ENCODE results near the gene DUOXA2. TPM values are rescaled to one million over a fixed set of nuclear protein-coding genes. Genes with fewer than 3 reads are reported as not detected.
"Not testable (repeated sequence)": the region's sequence is repeated elsewhere in the genome, so short reads cannot be mapped to it uniquely, and the experiment has no call there.

DUOXA2 gene
- total RNA-seq, 1 donor from 2014 or later: not detected

DNA sequence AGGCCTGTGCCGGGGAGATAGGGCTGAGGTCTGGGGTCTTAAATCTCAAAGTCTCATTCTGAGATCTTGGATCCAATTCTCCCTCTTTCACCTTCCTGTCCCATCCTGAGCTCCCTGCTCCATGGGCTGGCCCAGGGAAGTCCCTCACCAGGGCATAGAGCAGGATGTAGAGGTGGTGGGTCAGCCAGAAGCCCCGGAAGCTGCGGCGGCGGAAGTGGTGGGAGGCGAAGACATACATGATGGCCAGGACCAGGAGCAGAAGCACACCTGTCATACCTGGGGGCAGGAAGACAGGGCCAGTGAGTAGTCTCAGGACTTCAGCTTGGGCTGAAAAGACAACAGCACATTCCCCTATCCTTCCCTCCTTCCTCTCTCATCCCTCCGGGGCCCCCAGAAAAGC lies 16.7 kb upstream of the DUOXA2 start:
- DNase-seq (ENCODE audit: low read depth): no peak
- no peaks in the 10 kb centered on the region for H3K36me3 ChIP-seq (ENCODE audit: control insufficient read depth, insufficient read depth, low read length)
- H3K27me3 ChIP-seq (ENCODE audit: control insufficient read depth, insufficient read depth, low read length): no peaks in the 10 kb centered on the region
- H3K4me3 ChIP-seq (ENCODE audit: low read depth, low read length): no peak overlapping the region
- TF ChIP-seq, protein P1, sequence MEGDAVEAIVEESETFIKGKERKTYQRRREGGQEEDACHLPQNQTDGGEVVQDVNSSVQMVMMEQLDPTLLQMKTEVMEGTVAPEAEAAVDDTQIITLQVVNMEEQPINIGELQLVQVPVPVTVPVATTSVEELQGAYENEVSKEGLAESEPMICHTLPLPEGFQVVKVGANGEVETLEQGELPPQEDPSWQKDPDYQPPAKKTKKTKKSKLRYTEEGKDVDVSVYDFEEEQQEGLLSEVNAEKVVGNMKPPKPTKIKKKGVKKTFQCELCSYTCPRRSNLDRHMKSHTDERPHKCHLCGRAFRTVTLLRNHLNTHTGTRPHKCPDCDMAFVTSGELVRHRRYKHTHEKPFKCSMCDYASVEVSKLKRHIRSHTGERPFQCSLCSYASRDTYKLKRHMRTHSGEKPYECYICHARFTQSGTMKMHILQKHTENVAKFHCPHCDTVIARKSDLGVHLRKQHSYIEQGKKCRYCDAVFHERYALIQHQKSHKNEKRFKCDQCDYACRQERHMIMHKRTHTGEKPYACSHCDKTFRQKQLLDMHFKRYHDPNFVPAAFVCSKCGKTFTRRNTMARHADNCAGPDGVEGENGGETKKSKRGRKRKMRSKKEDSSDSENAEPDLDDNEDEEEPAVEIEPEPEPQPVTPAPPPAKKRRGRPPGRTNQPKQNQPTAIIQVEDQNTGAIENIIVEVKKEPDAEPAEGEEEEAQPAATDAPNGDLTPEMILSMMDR (IDR thresholded peaks at IDR 0.05; ENCODE audit: insufficient read depth, low read length, severe bottlenecking): no peak
- FAIRE-seq: no peak

DNA sequence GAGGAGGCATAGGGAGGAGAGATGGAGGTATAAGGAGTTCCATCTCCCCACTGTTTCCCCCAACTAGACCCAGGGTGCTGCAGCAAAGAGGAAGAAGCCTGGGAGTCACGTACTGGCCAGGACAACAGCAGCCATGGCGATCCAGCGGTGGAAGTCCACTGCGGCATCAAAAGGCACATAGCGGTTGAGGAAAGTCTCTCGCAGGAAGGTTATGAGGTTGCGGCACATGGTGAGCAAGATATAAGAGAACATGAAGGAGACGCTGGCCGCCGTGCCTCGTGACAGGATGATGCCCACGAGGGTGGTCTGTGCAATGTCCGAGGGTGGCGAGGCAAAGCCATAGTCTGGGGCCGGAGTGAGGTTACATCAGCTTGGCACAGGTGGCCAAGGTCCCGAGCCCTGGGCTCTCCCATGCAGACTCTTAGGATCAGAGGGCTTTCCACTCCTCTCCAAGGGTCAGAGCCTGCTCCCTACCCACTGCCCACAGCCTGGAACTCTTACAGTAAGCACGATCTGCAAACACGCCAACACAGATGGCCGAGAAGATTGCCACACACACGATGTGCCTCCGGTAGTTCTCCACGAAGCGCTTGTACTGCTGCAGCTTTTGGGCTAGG lies 14.5 kb upstream of the DUOXA2 start:
- Histone ChIP-seq H3K4me3 (ENCODE audit: low read depth, low read length) (no peak overlapping the region), H3K27me3 (ENCODE audit: control insufficient read depth, insufficient read depth, low read length) (no peaks in the 10 kb centered on the region), H3K36me3 (ENCODE audit: control insufficient read depth, insufficient read depth, low read length) (no peaks in the 10 kb centered on the region)
- FAIRE-seq (no peak), DNase-seq (ENCODE audit: low read depth) (no peak)
- TF ChIP-seq, protein P1 (IDR thresholded peaks at IDR 0.05; ENCODE audit: insufficient read depth, low read length, severe bottlenecking): no peak

DNA sequence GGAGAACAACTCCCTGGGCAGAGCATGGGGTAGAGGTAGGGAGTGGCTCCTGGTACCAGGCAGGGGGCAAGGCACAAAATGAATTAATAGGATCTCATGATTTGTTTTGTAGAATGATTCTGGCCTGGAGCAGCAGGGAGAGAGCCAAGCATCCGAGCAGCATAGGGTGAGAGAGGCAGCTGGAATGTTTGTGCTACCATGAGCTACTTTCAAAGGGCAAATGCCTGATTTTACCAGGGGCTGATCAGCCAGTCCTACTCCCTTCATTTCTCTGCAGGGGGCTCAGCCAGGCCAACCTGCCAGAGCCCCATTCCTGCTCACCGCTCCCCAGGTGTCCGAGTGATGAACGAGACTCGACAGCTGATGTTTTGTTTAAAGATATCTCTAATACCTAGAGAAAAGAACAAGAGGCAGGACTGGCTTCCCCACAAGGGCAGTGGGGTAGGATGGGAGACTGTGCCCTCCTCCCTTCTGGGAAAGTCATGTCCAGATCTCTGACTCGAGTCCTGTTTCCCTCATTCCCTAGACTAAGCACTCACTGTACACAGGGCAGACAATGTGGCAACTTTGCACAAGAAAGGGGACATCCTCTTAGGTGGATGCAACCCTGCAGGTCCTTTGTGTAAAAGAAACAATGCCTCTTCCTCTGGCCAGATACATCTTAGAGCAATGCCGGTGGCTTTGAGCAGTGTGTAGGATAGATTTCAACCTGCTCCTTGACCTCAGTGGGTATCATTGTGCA lies 13.1 kb upstream of the DUOXA2 start:
- H3K36me3 ChIP-seq (ENCODE audit: control insufficient read depth, insufficient read depth, low read length): no peaks in the 10 kb centered on the region
- H3K4me3 ChIP-seq (ENCODE audit: low read depth, low read length): no peak overlapping the region
- no peak for DNase-seq (ENCODE audit: low read depth)
- H3K27me3 ChIP-seq (ENCODE audit: control insufficient read depth, insufficient read depth, low read length): no peaks in the 10 kb centered on the region
- no peak for FAIRE-seq
- TF ChIP-seq, protein P1 (IDR thresholded peaks at IDR 0.05; ENCODE audit: insufficient read depth, low read length, severe bottlenecking): no peak

DNA sequence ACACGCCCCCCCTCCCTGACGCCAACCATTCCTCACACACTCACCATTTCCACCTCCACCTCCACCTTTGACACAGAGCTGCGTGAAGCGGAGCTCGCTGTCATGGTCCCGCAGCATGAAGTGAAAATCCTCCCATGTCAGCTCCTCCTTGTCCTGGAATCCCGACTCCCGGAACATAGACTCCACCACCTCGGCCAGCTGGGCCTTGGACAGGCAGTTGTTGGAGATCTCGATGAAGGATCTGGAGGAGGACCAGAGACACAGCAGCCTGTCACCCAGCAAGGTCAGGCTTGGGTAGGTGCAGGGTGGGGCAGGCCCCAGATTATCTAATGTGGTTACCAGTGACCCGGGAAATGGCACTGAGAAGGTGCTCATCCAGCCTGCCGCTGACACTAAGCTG lies 12.4 kb upstream of the DUOXA2 start:
- no peak for FAIRE-seq
- no peak for DNase-seq (ENCODE audit: low read depth)
- TF ChIP-seq, protein P1 (IDR thresholded peaks at IDR 0.05; ENCODE audit: insufficient read depth, low read length, severe bottlenecking): no peak

DNA sequence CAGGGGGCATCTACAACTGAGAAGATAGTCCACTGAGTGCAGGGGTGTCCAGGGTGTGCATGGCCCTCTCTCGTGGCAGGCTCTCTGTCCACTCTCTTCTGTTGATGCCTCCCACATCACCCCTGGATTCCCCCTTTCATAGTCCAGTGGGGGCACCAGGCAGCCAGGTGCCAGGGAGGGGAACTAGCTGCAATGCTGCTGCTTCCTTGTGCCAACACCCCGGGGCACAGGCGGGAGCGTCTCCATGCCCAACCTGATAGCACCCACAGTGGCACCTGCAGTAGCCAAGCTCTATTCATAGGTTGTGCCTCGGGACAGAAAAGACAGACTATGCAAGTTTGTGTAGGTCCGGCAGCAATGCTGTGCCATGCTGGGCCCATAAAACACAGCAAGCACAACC lies 11.9 kb upstream of the DUOXA2 start:
- no peak for FAIRE-seq
- TF ChIP-seq, protein P1 (IDR thresholded peaks at IDR 0.05; ENCODE audit: insufficient read depth, low read length, severe bottlenecking): no peak
- DNase-seq (ENCODE audit: low read depth): no peak

More for the DNA sequence above, 12.4 kb upstream of the DUOXA2 start:
- Histone ChIP-seq H3K36me3 (ENCODE audit: control insufficient read depth, insufficient read depth, low read length) (no peaks in the 10 kb centered on the region), H3K27me3 (ENCODE audit: control insufficient read depth, insufficient read depth, low read length) (no peaks in the 10 kb centered on the region), H3K4me3 (ENCODE audit: low read depth, low read length) (no peak overlapping the region)

DNA sequence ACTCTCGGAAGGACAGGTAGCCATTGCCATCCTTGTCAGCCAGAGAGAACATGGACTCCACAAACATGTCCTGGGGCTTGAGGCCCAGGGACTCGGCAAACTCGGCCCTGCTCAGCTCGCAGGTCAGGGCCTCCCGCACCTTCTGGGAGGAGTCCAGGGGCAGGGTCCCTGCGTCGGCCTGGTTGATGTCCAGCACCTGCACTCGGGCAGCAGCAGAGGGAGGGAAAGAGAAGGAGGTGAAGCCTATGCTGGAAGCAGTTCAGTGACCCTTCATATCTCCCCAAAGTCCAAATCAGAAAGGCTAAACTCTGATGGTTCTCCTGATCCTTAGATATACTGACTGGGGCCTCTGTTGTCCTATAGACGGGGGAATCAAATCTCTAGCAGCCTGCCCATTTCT lies 10.0 kb upstream of the DUOXA2 start:
- not testable (repeated sequence) for H3K4me3 ChIP-seq (ENCODE audit: low read depth, low read length); DNase-seq (ENCODE audit: low read depth); H3K27me3 ChIP-seq (ENCODE audit: control insufficient read depth, insufficient read depth, low read length); FAIRE-seq; H3K36me3 ChIP-seq (ENCODE audit: control insufficient read depth, insufficient read depth, low read length)

More for the DNA sequence above, 11.9 kb upstream of the DUOXA2 start:
- Histone ChIP-seq H3K36me3 (ENCODE audit: control insufficient read depth, insufficient read depth, low read length) (no peaks in the 10 kb centered on the region), H3K4me3 (ENCODE audit: low read depth, low read length) (no peak overlapping the region), H3K27me3 (ENCODE audit: control insufficient read depth, insufficient read depth, low read length) (no peaks in the 10 kb centered on the region)

Data from bronchial epithelial cell (primary cell).